SK-N-SH treated with all-trans-retinoic acid at 6 μM for 48 hours (cell line): ENCODE measurements around the gene IL1RL1.
"Not testable (repeated sequence)": the region's sequence is repeated elsewhere in the genome, so short reads cannot be mapped to it uniquely, and the experiment has no call there.

Experiments used
- ATAC-seq: fragments of 200-7000 bp; cut with Tn5 transposase; 3 replicates; pipeline ENCODE4 v1.9.1; 2020; ENCODE audit warnings: mild to moderate bottlenecking, moderate library complexity
- ARNTL ChIP-seq: fragments of 450-650 bp; formaldehyde crosslinking; IDR thresholded peaks from 2 replicates; pipeline ENCODE4 v1.5.0; 2020; ENCODE audit warnings: low read depth, mild to moderate bottlenecking, moderate library complexity, borderline replicate concordance
- BACH2 ChIP-seq: fragments of 250-450 bp; sonication (Bioruptor Pico); IDR thresholded peaks from 2 replicates; pipeline ENCODE4 v1.9.0; 2021; ENCODE audit warnings: mild to moderate bottlenecking, borderline replicate concordance
- CREB5 ChIP-seq: fragments of 250-450 bp; sonication (Bioruptor Pico); IDR thresholded peaks from 2 replicates; pipeline ENCODE4 v1.5.1; 2020; ENCODE audit warnings: low read depth, mild to moderate bottlenecking, moderate library complexity
- CSDC2 ChIP-seq: fragments of 250-450 bp; sonication (Bioruptor Pico); IDR thresholded peaks from 2 replicates; pipeline ENCODE4 v1.5.0; 2020; ENCODE audit warnings: mild to moderate bottlenecking, moderate library complexity
- CSRNP3 ChIP-seq: fragments of 250-450 bp; sonication (Bioruptor Pico); IDR thresholded peaks from 2 replicates; pipeline ENCODE4 v1.5.1; 2021; ENCODE audit warnings: mild to moderate bottlenecking, moderate library complexity
- GLIS3 ChIP-seq: fragments of 250-450 bp; sonication (Bioruptor Pico); IDR thresholded peaks from 2 replicates; pipeline ENCODE4 v1.5.0; 2020; ENCODE audit warnings: mild to moderate bottlenecking, moderate library complexity
- ISL1 ChIP-seq: fragments of 250-450 bp; sonication (Bioruptor Pico); IDR thresholded peaks from 2 replicates; pipeline ENCODE4 v2.1.2; 2022; ENCODE audit warnings: mild to moderate bottlenecking, moderate library complexity
- OSR1 ChIP-seq: fragments of 250-450 bp; sonication (Bioruptor Pico); IDR thresholded peaks from 2 replicates; pipeline ENCODE4 v1.8.0; 2022; ENCODE audit warnings: moderate library complexity, mild to moderate bottlenecking, inconsistent platforms
- PATZ1 ChIP-seq: fragments of 250-450 bp; sonication (Bioruptor Pico); IDR thresholded peaks from 2 replicates; pipeline ENCODE4 v1.8.0; 2020; ENCODE audit warnings: mild to moderate bottlenecking, moderate library complexity, borderline replicate concordance
- POU6F1 ChIP-seq: fragments of 250-450 bp; sonication (Bioruptor Pico); IDR thresholded peaks from 2 replicates; pipeline ENCODE4 v1.8.0; 2021; ENCODE audit warnings: low read depth, mild to moderate bottlenecking, moderate library complexity, borderline replicate concordance
- PPARA ChIP-seq: fragments of 250-450 bp; sonication (Bioruptor Pico); IDR thresholded peaks from 2 replicates; pipeline ENCODE4 v1.5.0; 2020; ENCODE audit warnings: mild to moderate bottlenecking, borderline replicate concordance
- RARB ChIP-seq: fragments of 250-450 bp; sonication (Bioruptor Pico); IDR thresholded peaks from 2 replicates; pipeline ENCODE4 v1.8.0; 2021; ENCODE audit warnings: mild to moderate bottlenecking, moderate library complexity
- SNAI2 ChIP-seq: fragments of 250-450 bp; sonication (Bioruptor Pico); IDR thresholded peaks from 2 replicates; pipeline ENCODE4 v1.5.0; 2020; ENCODE audit warnings: mild to moderate bottlenecking, moderate library complexity
- TCF4 ChIP-seq: fragments of 250-450 bp; sonication (Bioruptor Pico); IDR thresholded peaks from 2 replicates; pipeline ENCODE4 v1.8.0; 2021; ENCODE audit warnings: mild to moderate bottlenecking, moderate library complexity, borderline replicate concordance
- TSHZ2 ChIP-seq: fragments of 250-450 bp; sonication (Bioruptor Pico); IDR thresholded peaks from 2 replicates; pipeline ENCODE4 v1.5.0; 2020; ENCODE audit warnings: mild to moderate bottlenecking, moderate library complexity
- ZC3H10 ChIP-seq: fragments of 250-450 bp; sonication (Bioruptor Pico); IDR thresholded peaks from 2 replicates; pipeline ENCODE4 v1.5.1; 2021; ENCODE audit warnings: mild to moderate bottlenecking, moderate library complexity
- ZFP3 ChIP-seq: fragments of 250-450 bp; sonication (Bioruptor Pico); IDR thresholded peaks from 2 replicates; pipeline ENCODE4 v1.5.0; 2020; ENCODE audit warnings: mild to moderate bottlenecking, moderate library complexity
- ZFP30 ChIP-seq: fragments of 450-650 bp; formaldehyde crosslinking; IDR thresholded peaks from 2 replicates; pipeline ENCODE4 v1.5.0; 2022; ENCODE audit warnings: mild to moderate bottlenecking, moderate library complexity
- ZNF565 ChIP-seq: fragments of 450-650 bp; formaldehyde crosslinking; conservative IDR thresholded peaks from 2 replicates; pipeline ENCODE4 v1.5.0; 2020; ENCODE audit warnings: low read depth, mild to moderate bottlenecking, moderate library complexity
- ZNF70 ChIP-seq: fragments of 450-650 bp; formaldehyde crosslinking; IDR thresholded peaks from 2 replicates; pipeline ENCODE4 v1.5.0; 2020; ENCODE audit warnings: mild to moderate bottlenecking, moderate library complexity
- ZNF8 ChIP-seq: fragments of 450-650 bp; formaldehyde crosslinking; IDR thresholded peaks from 2 replicates; pipeline ENCODE4 v1.5.0; 2020; ENCODE audit warnings: mild to moderate bottlenecking, moderate library complexity

IL1RL1 gene

GRCh38 chr2:102318437-102318836 lies 7.1 kb downstream of the IL1RL1 start:
- TF ChIP-seq ZFP3 (CRISPR knock-in tag), result no peak
- no peak for TF ChIP-seq ZNF8 (CRISPR knock-in tag)
- TF ChIP-seq PATZ1 (CRISPR knock-in tag), result no peak
- TF ChIP-seq POU6F1 (CRISPR knock-in tag), result no peak
- TF ChIP-seq GLIS3 (CRISPR knock-in tag), result no peak
- TF ChIP-seq ARNTL (CRISPR knock-in tag), result no peak
- TF ChIP-seq TSHZ2 (CRISPR knock-in tag), result no peak
- no peak for TF ChIP-seq ZC3H10
- no peak for TF ChIP-seq RARB (CRISPR knock-in tag)
- TF ChIP-seq CSDC2 (CRISPR knock-in tag), result no peak
- no peak for TF ChIP-seq SNAI2 (CRISPR knock-in tag)
- no peak for TF ChIP-seq CREB5 (CRISPR knock-in tag)
- no peak for TF ChIP-seq ZNF565 (CRISPR knock-in tag)
- no peak for TF ChIP-seq BACH2 (CRISPR knock-in tag)
- TF ChIP-seq TCF4, result no peak
- TF ChIP-seq ZFP30, result no peak
- TF ChIP-seq ZNF70 (CRISPR knock-in tag), result no peak
- TF ChIP-seq PPARA (CRISPR knock-in tag), result no peak
- TF ChIP-seq CSRNP3 (CRISPR knock-in tag), result no peak
- no peak for TF ChIP-seq OSR1 (CRISPR knock-in tag)
- ATAC-seq, result no peak

- TF ChIP-seq TCF4 (no peak), ISL1 (CRISPR knock-in tag) (no peak), GLIS3 (CRISPR knock-in tag) (no peak), CSDC2 (CRISPR knock-in tag) (no peak), TSHZ2 (CRISPR knock-in tag) (no peak), ZFP30 (no peak), CSRNP3 (CRISPR knock-in tag) (no peak), ZNF8 (CRISPR knock-in tag) (no peak), PPARA (CRISPR knock-in tag) (no peak), ZFP3 (CRISPR knock-in tag) (no peak), RARB (CRISPR knock-in tag) (no peak), CREB5 (CRISPR knock-in tag) (no peak), ZNF70 (CRISPR knock-in tag) (no peak), SNAI2 (CRISPR knock-in tag) (no peak), ARNTL (CRISPR knock-in tag) (no peak)
- TF ChIP-seq, all 23 proteins: peak for 0
- ATAC-seq, result no peak
These were observed 10.8 kb downstream of the IL1RL1 start for GRCh38 chr2:102321941-102322719.

GRCh38 chr2:102324914-102325313 lies 13.6 kb downstream of the IL1RL1 start:
- not testable (repeated sequence) for ATAC-seq
